ENCODE data around the gene SH3BP4. TPM values are rescaled to one million over a fixed set of nuclear protein-coding genes. Genes with fewer than 3 reads are reported as not detected.
A peak's percentile ranks its signal among the peaks of the same experiment; 100 is the strongest.

Gene SH3BP4
- total RNA-seq (2014; rRNA removed; shearing (Covaris generic)): 32.9 and 35.5 TPM in 2 replicates

- peaks cover 6% of the 10 kb centered on the region; the same call in 1 of the 2 replicates for H3K36me3 ChIP-seq
- H3K27me3 ChIP-seq: no peaks in the 10 kb centered on the region
- H3K4me3 ChIP-seq: peak within 1 kb of the TSS; percentile 79
- peak; percentile 81 to 82 for DNase-seq
- no peaks in the 10 kb centered on the region for H3K9me3 ChIP-seq (replicated peaks)
- peak within 1 kb of the TSS; percentile 52 for H3K27ac ChIP-seq
- peaks cover 27% of the 10 kb centered on the region for H3K4me1 ChIP-seq
Measured at GRCh38 chr2:234951664-234952269, at the start of gene SH3BP4. Gene SH3BP4 (plus strand): TSS chr2:234952017. CDS start chr2:235035003, 82,986 bp downstream.

GRCh38 chr2:234904785-234905184 lies 47.0 kb upstream of the SH3BP4 start:
- H3K27ac ChIP-seq: no peak overlapping the region

GRCh38 chr2:234905547-234906265 lies 46.1 kb upstream of the SH3BP4 start:
- H3K9me3 ChIP-seq (replicated peaks): no peaks in the 10 kb centered on the region
- DNase-seq: no peak
- no peak overlapping the region for H3K4me3 ChIP-seq
- H3K27me3 ChIP-seq: no peaks in the 10 kb centered on the region
- H3K27ac ChIP-seq: no peak overlapping the region
- H3K36me3 ChIP-seq: no peaks in the 10 kb centered on the region
- H3K4me1 ChIP-seq: no peaks in the 10 kb centered on the region

More at GRCh38 chr2:234904785-234905184, 47.0 kb upstream of the SH3BP4 start:
- no peaks in the 10 kb centered on the region for H3K4me1 ChIP-seq
- H3K9me3 ChIP-seq (replicated peaks): no peaks in the 10 kb centered on the region
- H3K27me3 ChIP-seq: no peaks in the 10 kb centered on the region
- H3K4me3 ChIP-seq: no peak overlapping the region
- no peak for DNase-seq
- no peaks in the 10 kb centered on the region for H3K36me3 ChIP-seq

- H3K27me3 ChIP-seq: no peaks in the 10 kb centered on the region
- no peak overlapping the region for H3K27ac ChIP-seq
- no peaks in the 10 kb centered on the region for H3K36me3 ChIP-seq
- DNase-seq: no peak
- no peaks in the 10 kb centered on the region for H3K4me1 ChIP-seq
- H3K9me3 ChIP-seq (replicated peaks): no peaks in the 10 kb centered on the region
- no peak overlapping the region for H3K4me3 ChIP-seq
Measured at GRCh38 chr2:234910186-234910679, 41.6 kb upstream of the SH3BP4 start.

- Histone ChIP-seq H3K9me3 (replicated peaks) (no peaks in the 10 kb centered on the region), H3K36me3 (no peaks in the 10 kb centered on the region), H3K27me3 (no peaks in the 10 kb centered on the region), H3K4me3 (no peak overlapping the region), H3K27ac (no peak overlapping the region), H3K4me1 (no peaks in the 10 kb centered on the region)
- no peak for DNase-seq
Measured at GRCh38 chr2:234911271-234911670, 40.5 kb upstream of the SH3BP4 start.

GRCh38 chr2:234912437-234912836 lies 39.4 kb upstream of the SH3BP4 start:
- H3K27ac ChIP-seq: no peak overlapping the region
- no peak for DNase-seq
- no peaks in the 10 kb centered on the region for H3K9me3 ChIP-seq (replicated peaks)
- H3K36me3 ChIP-seq: no peaks in the 10 kb centered on the region
- H3K4me1 ChIP-seq: no peaks in the 10 kb centered on the region
- H3K4me3 ChIP-seq: no peak overlapping the region
- no peaks in the 10 kb centered on the region for H3K27me3 ChIP-seq

- Histone ChIP-seq H3K4me3 (no peak overlapping the region), H3K27me3 (no peaks in the 10 kb centered on the region), H3K4me1 (no peaks in the 10 kb centered on the region), H3K27ac (no peak overlapping the region), H3K9me3 (replicated peaks) (no peaks in the 10 kb centered on the region), H3K36me3 (no peaks in the 10 kb centered on the region)
- DNase-seq: peak in 1 of 2 experiments; percentile 17
Measured at GRCh38 chr2:234913208-234913626, 38.6 kb upstream of the SH3BP4 start.

- H3K27me3 ChIP-seq: no peaks in the 10 kb centered on the region
- no peaks in the 10 kb centered on the region for H3K36me3 ChIP-seq
- H3K9me3 ChIP-seq (replicated peaks): no peaks in the 10 kb centered on the region
- no peak for DNase-seq
- H3K4me1 ChIP-seq: no peaks in the 10 kb centered on the region
- no peak overlapping the region for H3K4me3 ChIP-seq
- H3K27ac ChIP-seq: no peak overlapping the region
Measured at GRCh38 chr2:234914371-234915154, 37.3 kb upstream of the SH3BP4 start.

- no peak for DNase-seq
- Histone ChIP-seq H3K4me3 (no peak overlapping the region), H3K27ac (no peak overlapping the region)
Measured at GRCh38 chr2:234916674-234917073, 35.1 kb upstream of the SH3BP4 start.

GRCh38 chr2:234917211-234917975 lies 34.4 kb upstream of the SH3BP4 start:
- Histone ChIP-seq H3K4me1 (peaks cover 5% of the 10 kb centered on the region), H3K36me3 (no peaks in the 10 kb centered on the region), H3K27ac (no peak overlapping the region), H3K9me3 (replicated peaks) (no peaks in the 10 kb centered on the region), H3K4me3 (no peak overlapping the region), H3K27me3 (no peaks in the 10 kb centered on the region)
- DNase-seq: no peak

More at GRCh38 chr2:234916674-234917073, 35.1 kb upstream of the SH3BP4 start:
- H3K9me3 ChIP-seq (replicated peaks): no peaks in the 10 kb centered on the region
- H3K4me1 ChIP-seq: peaks cover 3% of the 10 kb centered on the region
- H3K27me3 ChIP-seq: no peaks in the 10 kb centered on the region
- H3K36me3 ChIP-seq: no peaks in the 10 kb centered on the region

- no peak overlapping the region for H3K4me3 ChIP-seq
- no peak overlapping the region for H3K27ac ChIP-seq
- DNase-seq: no peak
- peaks cover 5% of the 10 kb centered on the region for H3K4me1 ChIP-seq
- no peaks in the 10 kb centered on the region for H3K36me3 ChIP-seq
- no peaks in the 10 kb centered on the region; the same call in 1 of the 2 replicates for H3K9me3 ChIP-seq (replicated peaks)
- no peaks in the 10 kb centered on the region; the same call in 1 of the 2 replicates for H3K27me3 ChIP-seq
Measured at GRCh38 chr2:234919711-234920110, 32.1 kb upstream of the SH3BP4 start.

- Histone ChIP-seq H3K27me3 (no peaks in the 10 kb centered on the region; the same call in 1 of the 2 replicates), H3K27ac (no peak overlapping the region), H3K9me3 (replicated peaks) (no peaks in the 10 kb centered on the region; the same call in 1 of the 2 replicates), H3K36me3 (no peaks in the 10 kb centered on the region), H3K4me3 (no peak overlapping the region), H3K4me1 (peaks cover 5% of the 10 kb centered on the region)
- no peak for DNase-seq
Measured at GRCh38 chr2:234920836-234921235, 31.0 kb upstream of the SH3BP4 start.

- Histone ChIP-seq H3K4me1 (no peaks in the 10 kb centered on the region), H3K4me3 (no peak overlapping the region), H3K27ac (no peak overlapping the region), H3K27me3 (no peaks in the 10 kb centered on the region; the same call in 1 of the 2 replicates), H3K36me3 (no peaks in the 10 kb centered on the region), H3K9me3 (replicated peaks) (no peaks in the 10 kb centered on the region; the same call in 1 of the 2 replicates)
- DNase-seq: no peak
Measured at GRCh38 chr2:234929002-234929401, 22.8 kb upstream of the SH3BP4 start.

- Histone ChIP-seq H3K36me3 (no peaks in the 10 kb centered on the region), H3K4me3 (no peak overlapping the region), H3K9me3 (replicated peaks) (no peaks in the 10 kb centered on the region), H3K4me1 (no peaks in the 10 kb centered on the region), H3K27ac (no peak overlapping the region), H3K27me3 (no peaks in the 10 kb centered on the region)
- no peak for DNase-seq
Measured at GRCh38 chr2:234930397-234930796, 21.4 kb upstream of the SH3BP4 start.
